GM18867 (cell line): ENCODE measurements around the gene ATP10B.
"Not testable (repeated sequence)": the region's sequence is repeated elsewhere in the genome, so short reads cannot be mapped to it uniquely, and the experiment has no call there.

Experiments used
- ATAC-seq: cut with Tn5 transposase; IDR thresholded peaks from one replicate; pipeline ENCODE4 v1.9.1; 2021; ENCODE audit warnings: mild to moderate bottlenecking, moderate library complexity; ENCODE audit not compliant: unreplicated experiment

The ATP10B gene, protein sequence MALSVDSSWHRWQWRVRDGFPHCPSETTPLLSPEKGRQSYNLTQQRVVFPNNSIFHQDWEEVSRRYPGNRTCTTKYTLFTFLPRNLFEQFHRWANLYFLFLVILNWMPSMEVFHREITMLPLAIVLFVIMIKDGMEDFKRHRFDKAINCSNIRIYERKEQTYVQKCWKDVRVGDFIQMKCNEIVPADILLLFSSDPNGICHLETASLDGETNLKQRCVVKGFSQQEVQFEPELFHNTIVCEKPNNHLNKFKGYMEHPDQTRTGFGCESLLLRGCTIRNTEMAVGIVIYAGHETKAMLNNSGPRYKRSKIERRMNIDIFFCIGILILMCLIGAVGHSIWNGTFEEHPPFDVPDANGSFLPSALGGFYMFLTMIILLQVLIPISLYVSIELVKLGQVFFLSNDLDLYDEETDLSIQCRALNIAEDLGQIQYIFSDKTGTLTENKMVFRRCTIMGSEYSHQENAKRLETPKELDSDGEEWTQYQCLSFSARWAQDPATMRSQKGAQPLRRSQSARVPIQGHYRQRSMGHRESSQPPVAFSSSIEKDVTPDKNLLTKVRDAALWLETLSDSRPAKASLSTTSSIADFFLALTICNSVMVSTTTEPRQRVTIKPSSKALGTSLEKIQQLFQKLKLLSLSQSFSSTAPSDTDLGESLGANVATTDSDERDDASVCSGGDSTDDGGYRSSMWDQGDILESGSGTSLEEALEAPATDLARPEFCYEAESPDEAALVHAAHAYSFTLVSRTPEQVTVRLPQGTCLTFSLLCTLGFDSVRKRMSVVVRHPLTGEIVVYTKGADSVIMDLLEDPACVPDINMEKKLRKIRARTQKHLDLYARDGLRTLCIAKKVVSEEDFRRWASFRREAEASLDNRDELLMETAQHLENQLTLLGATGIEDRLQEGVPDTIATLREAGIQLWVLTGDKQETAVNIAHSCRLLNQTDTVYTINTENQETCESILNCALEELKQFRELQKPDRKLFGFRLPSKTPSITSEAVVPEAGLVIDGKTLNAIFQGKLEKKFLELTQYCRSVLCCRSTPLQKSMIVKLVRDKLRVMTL (N-terminal part only)

DNA sequence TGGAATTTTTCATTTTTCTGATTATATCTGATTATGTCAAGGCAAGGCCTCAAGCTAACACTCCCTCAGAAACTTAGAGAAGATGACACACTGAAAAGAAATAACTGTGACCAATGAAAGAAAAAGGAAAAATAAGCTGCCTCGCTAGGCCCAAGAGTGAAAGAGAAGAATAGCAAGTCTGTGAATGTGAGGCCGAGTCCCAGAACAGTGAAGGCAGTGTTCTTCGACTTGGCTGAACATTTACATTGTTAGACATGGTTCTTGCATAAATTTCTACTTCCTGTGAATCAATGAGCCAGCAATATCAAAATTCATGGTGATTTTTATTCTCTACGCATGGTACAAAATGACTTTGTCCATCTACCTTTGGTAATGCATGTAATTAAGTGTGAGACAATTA is at the start of gene ATP10B:
TSS of gene ATP10B (minus strand) at position 163 of the 400 bp plus-strand sequence. CDS start 164,137 bp downstream, outside the sequence.
- ATAC-seq = no peak

DNA sequence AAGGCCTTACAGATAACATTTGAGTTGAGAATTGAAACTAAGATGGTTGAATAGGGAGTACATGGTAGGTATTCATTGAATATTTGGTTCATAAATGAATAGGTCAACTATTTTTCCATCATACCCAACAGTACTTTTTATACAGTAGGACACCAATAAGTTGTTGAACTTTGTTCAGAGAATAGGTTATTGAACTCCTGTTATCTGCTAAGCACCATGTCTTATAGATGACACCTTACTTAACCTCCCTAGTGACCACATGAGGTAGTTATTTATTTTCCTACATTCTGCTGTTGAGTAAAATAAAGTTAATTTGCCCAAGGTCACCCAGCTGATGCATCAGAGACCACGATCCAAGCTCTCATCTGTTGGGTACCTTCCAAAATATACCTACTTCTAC is 49.6 kb upstream of the ATP10B start:
- no peak for ATAC-seq

DNA sequence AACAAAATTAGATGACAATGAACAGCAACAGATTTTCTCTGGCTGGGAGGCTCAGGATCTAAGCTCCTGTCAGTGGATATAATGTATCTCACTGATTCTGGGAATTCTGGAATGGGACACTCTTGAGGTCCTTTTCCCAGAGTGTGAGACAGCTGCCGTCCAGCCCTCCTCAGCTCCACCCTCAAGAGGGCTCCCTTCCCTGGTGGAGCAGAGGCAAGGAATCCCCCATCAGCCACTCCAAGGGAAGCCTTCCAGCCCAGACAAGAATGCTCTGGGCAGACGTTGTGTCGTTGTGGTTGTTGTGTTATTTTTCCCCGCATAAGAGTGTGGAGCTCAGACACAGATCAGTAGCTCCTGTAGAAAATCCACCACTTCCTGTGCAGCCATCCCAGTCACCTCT is 47.7 kb upstream of the ATP10B start:
- no peak for ATAC-seq

DNA sequence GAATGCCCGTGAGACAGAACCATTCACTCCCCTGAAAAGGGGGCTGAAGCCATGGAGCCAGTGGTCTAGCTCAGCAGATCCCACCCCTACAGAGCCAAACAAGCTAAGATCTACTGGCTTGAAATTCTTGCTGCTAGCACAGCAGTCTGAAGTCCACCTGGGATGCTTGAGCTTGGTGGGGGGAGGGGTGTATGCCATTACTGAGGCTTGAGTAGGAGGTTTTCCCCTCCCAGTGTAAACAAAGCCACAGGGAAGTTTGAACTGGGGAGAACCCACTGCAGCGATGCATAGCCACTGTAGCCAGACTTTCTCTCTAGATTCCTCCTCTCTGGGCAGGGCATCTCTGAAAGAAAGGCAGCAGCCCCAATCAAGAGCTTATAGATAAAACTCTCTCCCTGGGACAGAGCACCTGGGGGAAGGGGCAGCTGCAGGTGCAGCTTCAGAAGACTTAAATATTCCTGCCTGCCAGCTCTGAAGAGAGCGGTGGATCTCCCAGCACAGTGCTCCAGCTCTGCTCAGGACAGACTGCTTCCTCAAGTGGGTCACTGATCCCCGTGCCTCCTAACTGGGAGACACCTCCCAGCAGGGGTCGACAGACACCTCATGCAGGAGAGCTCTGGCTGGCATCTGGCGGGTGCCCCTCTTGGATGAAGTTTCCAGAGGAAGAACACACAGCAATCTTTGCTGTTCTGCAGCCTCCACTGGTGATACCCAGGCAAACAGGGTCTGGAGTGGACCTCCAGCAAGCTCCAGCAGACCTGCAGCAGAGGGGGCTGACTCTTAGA is 41.4 kb upstream of the ATP10B start:
- not testable (repeated sequence) for ATAC-seq

DNA sequence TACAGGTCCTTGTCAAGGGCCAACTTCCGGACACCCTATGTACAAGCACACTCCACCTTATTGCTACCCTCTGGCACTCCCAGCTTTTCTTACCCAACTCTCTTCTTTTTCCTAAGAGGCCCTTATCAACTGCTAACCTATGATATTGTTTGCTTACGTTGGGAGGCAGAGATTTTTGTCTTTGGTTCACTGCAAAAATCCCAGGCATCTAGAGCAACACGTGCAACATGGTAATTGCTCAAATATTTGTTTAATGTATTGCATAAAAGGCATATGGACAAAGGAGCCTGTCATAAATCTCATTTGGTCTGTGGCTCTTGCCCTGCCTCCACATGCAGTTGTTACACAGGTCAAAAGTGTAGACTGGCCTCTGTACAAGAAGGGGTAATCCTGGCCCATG is 35.8 kb upstream of the ATP10B start:
- ATAC-seq = no peak

DNA sequence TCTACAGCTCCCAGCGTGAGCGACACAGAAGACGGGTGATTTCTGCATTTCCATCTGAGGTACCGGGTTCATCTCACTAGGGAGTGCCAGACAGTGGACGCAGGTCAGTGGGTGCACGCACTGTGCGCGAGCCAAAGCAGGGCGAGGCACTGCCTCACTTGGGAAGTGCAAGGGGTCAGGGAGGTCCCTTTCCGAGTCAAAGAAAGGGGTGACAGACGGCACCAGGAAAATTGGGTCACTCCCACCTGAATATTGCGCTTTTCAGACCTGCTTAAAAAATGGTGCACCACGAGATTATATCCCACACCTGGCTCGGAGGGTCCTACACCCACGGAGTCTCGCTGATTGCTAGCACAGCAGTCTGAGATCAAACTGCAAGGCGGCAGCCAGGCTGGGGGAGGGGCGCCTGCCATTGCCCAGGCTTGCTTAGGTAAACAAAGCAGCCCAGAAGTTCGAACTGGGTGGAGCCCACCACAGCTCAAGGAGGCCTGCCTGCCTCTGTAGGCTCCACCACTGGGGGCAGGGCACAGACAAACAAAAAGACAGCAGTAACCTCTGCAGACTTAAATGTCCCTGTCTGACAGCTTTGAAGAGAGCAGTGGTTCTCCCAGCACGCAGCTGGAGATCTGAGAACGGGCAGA is 21.7 kb upstream of the ATP10B start:
- not testable (repeated sequence) for ATAC-seq

DNA sequence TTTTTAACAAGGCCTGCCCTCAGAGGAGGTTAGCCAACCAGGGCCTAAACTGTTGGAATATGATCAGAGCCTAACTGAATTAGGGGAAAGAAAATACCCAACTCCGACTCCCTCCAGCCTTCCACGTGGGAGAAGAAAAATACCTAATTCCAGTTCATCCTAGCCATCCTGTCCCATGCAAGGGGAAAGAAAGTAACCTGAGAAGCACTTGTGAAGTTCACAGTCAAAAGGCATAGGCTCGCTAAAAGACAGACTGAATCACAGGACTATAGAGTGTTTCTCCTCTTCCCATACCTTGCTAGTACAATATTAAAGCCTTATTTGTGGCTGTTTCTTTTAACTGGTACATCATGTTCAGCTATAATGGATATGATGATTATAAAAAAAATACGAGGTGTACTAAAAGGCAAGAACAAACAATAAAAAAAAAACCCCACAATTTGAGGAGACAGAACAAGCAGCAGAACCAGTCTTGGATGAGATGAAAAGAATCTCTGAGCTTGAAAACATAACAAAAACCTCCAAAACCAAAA is 18.0 kb upstream of the ATP10B start:
- ATAC-seq = no peak

DNA sequence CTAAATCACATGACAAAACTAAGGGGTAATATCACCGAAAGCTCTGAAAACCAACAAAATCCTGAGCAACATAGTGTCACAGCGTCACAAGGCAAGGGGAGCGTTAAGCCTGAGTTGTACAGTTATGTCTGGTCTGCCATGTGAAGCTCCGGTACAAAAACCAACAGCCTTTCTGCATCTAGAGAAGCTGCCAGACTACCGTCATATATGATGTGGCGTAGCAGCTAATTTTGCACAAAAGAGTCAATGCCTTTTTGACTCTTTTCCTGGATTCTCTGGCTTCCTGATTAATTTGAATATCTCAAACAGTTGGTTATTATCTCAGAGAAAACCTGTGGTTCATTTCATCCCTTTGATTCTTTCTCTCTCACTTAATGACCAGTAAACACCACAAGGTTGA is 16.0 kb upstream of the ATP10B start:
- ATAC-seq = no peak

DNA sequence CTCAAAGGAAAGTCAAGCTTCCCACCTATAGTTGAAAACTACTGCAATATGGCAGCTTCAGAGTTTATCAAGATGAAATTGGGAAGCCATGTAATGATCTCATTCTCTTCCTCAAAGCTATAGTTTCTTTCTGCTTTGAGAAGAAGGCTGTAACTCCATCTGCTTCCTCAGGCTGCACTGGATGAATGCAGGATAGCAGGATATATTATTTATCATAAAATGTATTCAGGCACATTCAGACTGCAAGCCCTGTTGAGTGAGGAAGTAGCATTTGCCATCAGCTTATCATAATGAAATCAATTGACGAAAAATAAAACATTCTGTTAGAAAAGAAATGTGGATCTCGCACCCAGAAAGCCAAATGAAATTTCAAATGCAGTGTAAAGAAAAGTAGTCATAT is 560 bp downstream of the ATP10B start:
- ATAC-seq = no peak

DNA sequence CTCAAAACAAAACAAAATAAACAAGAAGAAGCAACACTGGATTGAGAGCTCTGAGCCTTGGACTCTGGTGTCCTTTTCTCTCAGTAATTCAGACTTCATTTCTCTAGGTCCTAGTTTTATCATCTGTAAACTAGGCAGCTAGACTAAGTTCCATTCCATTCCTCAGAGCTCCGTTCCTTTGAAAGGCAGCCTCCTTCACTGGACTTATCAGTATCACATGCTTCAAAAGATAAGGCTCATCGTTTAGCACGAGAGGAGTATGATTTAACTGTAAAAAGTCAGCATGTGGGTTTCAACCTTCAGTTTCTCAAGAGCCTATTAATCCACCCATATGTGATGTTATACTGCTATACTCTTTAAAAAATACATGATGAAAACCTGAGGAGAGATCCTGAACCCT is 1.6 kb downstream of the ATP10B start:
- no peak for ATAC-seq

DNA sequence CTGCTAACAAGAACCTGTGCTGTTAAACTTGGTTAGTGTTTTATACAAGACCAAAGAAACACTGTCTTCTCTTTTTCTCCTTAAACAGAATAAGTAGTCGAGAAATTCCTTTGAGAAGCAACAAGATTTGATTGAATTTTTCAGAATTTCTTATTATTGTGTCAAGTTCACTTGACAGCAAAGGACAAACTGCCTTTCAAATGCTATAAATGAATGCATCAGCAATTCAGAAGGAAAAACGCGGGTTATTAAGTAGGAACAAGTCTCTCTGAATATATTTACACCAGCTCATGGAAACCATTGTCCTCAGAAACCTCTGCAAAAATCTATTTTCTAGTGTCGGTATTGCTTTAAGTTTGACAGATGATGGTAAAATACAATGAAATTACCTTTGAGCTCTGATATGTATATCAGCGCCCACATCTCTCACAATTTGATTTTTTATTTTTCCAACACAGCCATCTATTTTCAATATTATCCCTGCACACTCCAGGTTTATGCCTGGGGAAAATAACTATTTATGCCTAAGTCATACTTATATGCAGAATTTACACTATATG is 4.4 kb downstream of the ATP10B start:
- no peak for ATAC-seq

DNA sequence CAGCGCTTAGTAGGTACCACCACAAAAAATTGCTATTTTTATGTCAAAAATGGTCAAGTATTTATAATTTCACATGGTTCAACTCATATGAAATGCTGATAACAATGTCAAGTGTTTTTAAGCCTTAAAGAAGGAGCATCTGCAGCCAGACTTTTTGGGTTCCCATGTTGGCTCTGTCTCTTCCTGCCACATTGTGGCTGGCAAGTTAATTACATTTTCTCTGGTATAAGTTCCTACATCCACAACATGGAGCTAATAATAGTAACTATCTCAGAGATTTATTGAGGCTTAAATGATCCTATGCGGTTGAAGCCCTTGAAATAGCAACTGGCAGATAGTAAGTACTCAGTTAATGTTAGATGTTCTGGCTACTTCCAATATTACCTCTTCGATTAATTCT is 5.4 kb downstream of the ATP10B start:
- ATAC-seq = no peak

DNA sequence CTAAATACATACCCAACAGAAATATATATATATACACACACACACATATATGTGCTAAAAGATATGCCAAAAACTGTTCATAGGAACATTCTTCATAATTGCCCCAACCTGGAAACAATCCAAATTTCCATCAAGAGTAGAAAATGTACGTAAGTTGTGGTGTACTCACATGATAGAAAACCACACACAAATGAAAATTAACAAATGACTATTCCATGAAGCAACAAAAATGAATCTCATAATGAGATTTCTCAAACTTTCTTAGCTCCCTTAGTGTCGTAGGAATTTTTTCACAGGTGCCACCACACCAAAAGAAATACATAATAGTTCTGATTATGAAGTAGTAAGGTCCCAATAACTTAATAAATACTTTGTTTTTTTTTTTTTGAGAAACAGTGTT is 7.8 kb downstream of the ATP10B start:
- ATAC-seq = no peak

DNA sequence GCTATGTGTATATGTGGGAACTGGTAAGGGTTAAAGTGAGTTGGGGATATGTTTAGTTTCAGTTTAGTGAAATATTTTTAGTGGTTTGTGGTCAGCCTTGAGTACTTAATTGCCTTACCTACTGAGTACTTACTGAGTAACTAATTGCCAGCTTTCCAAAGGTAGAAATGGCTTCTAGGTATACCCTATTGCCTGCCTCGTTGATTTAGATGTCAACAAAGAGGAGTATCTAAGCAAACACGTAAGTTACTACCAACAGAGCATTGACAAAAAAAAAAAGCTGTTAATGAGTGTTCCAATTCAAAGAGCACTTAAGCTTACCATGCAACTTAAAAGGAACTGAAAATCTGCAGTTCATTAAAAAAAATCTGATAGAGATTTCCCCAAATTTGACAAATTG is 8.8 kb downstream of the ATP10B start:
- peak; percentile 93 for ATAC-seq

DNA sequence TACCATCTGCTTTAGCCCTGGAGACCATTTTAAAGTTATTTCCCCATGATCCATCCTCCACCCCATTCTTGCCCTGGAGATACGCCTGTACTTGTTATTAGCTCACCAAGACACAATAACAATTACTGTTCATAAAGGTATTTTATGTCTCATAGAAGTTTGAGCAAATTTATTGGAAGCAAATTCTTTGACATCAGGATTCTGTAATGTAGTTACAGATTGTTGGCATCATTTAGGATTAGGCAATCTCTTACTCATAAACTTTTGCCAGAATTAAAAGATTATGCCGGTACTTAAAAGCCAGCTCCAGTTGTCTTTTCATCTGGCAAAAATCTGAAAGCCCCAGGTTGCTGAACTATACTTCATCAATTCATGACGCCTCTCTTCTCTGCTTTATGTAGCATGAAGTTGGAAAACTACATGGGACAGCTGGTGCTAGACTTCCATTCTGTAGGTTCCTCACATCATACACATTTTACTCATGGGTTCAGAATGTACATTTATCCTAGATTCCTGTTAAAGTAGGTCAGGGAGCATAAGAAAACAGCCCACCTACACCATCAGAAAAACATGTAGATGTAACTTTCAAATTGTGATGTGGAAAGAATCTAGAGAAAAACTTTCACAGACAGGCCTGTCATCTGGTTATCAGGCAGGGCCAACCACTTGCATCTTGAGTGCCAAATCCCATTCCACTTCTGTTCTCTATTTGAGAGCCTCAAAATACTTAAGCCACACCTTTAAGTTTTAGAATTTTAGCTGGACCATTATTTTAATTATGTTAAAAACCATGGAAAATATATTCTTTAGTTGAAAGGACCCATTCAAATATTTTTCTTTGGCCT is 14.0 kb downstream of the ATP10B start:
- ATAC-seq = no peak

DNA sequence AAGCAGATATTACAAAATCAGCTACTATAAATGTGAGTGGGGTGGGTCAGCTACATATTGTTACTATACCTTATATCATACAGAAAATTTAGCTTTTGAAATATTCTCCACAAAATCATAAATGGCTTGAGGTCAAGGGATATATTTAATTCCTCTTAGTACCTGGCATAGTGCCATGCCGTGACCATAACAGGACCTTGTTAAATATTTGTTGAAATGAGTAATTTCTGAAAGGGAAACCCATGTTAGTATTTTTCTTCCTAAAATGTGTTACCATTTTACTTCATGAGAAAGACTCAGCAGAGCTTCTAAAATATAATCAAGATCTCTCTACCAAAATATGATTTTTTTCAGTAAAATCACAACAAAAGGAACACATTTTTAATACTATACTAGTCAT is 14.8 kb downstream of the ATP10B start:
- no peak for ATAC-seq

DNA sequence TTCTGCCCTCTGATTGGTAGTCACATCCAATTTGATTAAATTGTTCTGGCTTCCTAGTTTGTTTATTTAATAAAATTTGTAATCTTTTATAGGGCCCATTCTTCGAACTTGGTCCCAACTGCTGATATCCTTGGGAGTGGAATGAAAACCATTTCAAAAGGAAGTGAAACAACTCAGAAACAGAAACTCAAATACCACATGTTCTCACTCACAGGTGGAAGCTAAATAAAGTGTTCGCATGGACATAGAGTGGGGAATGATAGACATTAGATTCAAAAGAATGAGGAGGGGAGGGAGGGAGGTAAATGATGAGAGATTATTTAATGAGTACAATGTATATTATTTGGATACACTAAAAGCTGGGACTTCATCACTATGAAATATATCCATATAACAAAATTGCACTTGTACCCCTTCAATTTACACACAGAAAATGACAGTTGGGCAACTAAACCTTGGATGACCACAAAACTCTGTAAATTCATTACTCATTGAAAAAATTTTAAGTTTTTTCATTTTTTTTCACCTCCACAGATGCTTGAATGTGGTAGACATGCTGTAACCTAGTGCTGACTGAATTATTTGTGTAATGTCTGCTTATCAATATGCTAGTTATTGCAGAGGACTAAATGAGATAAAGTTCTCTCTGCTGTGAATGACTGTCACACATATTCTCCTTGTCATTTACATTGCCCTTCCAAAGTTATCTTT is 16.0 kb downstream of the ATP10B start:
- ATAC-seq = peak; percentile 70

DNA sequence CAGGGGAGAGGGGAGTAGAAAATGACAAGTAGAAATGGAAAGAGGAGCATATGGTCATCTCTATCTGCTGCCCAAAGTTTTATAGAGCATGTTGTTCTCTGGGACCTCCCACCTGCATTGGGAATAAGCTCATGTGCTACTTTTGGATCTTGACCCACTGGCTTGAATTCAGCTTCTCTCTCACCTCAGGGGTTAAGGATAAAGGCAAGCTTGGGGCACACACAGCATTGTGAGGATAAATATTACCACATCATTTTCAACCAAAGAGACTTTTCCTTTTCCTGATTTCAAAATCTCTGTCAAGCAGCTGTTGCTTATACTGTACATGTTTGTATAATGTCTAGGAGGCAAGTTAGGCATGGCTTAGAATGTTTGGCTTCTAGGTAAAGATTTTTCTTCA is 16.6 kb downstream of the ATP10B start:
- peak; percentile 11 for ATAC-seq
